H1 (cell line): ENCODE data around the gene TTC39A. TPM values are rescaled to one million over a fixed set of nuclear protein-coding genes. Genes with fewer than 3 reads are reported as not detected.

Experiments
- CTCF ChIA-PET: fragments of 300-600 bp; sonication (Branson Sonifier 250); formaldehyde crosslinking; loops from one replicate; lab custom pipeline; 2021; ENCODE audit not compliant: partially characterized antibody; lab: Charles Lee
- POLR2A ChIA-PET: fragments of 300-600 bp; sonication (Branson Sonifier 250); formaldehyde crosslinking; loops from one replicate; lab custom pipeline; 2021; ENCODE audit warnings: inconsistent platforms; ENCODE audit not compliant: partially characterized antibody; lab: Charles Lee
- DNase-seq, 2 experiments: peaks; one replicate each; pipeline versions ENCODE4 v3.0.0 to v3.0.0-alpha.2; 2010 to 2022; ENCODE audit warnings: low spot score in 2 of 2, low read depth in 1 of 2, mixed read lengths in 1 of 2
- FAIRE-seq: peaks from 2 replicates; lab custom pipeline; 2011; peaks lifted over from hg19 to GRCh38; lab: Jason Lieb, UNC
- H2AFZ ChIP-seq: 2 replicates; pipeline ENCODE4 v1.8.1; 2012; ENCODE audit warnings: low read length, inconsistent platforms
- H2AK5ac ChIP-seq: 2 replicates; pipeline ENCODE4 v1.6.1; 2013; ENCODE audit warnings: low read depth, low read length
- H2BK120ac ChIP-seq: replicated peaks from 2 replicates; pipeline ENCODE3; 2013; ENCODE audit warnings: low read depth, low read length, inconsistent platforms
- H2BK12ac ChIP-seq: 2 replicates; pipeline ENCODE4 v1.6.1; 2013; ENCODE audit warnings: low read depth, low read length
- H2BK15ac ChIP-seq: 2 replicates; pipeline ENCODE4 v1.6.1; 2013; ENCODE audit warnings: low read length
- H2BK20ac ChIP-seq: 2 replicates; pipeline ENCODE4 v1.6.1; 2013; ENCODE audit warnings: low read length
- H2BK5ac ChIP-seq: 2 replicates; pipeline ENCODE4 v1.6.1; 2013; ENCODE audit warnings: low read depth, low read length
- H3K14ac ChIP-seq: 2 replicates; pipeline ENCODE4 v1.6.1; 2013; ENCODE audit warnings: inconsistent platforms; ENCODE audit not compliant: insufficient read length
- H3K18ac ChIP-seq: 2 replicates; pipeline ENCODE4 v1.6.1; 2013; ENCODE audit warnings: low read length; ENCODE audit errors: extremely low read depth
- H3K23ac ChIP-seq: 2 replicates; pipeline ENCODE4 v1.6.1; 2013; ENCODE audit warnings: inconsistent platforms; ENCODE audit not compliant: insufficient read length
- H3K23me2 ChIP-seq: 2 replicates; pipeline ENCODE4 v1.6.1; 2013; ENCODE audit warnings: low read depth, low read length
- H3K27ac ChIP-seq: 2 replicates; pipeline ENCODE4 v1.6.1; 2011; ENCODE audit warnings: low read depth, low read length, inconsistent platforms
- H3K27me3 ChIP-seq, 4 experiments: replicated peaks in 1 of 4; 1 replicate in 1 of 4; 2 replicates in 3 of 4; pipeline versions ENCODE4 v1.6.1 to v1.8.1; 2011 to 2013; ENCODE audit warnings: low read length in 3 of 4, mild to moderate bottlenecking in 3 of 4, inconsistent platforms in 2 of 4, mixed read lengths in 2 of 4, moderate library complexity in 1 of 4; ENCODE audit not compliant: control insufficient read depth in 3 of 4, insufficient read depth in 3 of 4; ENCODE audit errors: extremely low read depth in 1 of 4
- H3K36me3 ChIP-seq, 4 experiments: 2 replicates each; pipeline versions ENCODE4 v1.6.1 to v1.8.1; 2011 to 2013; ENCODE audit warnings: mild to moderate bottlenecking in 4 of 4, low read length in 3 of 4, moderate library complexity in 2 of 4, control low read depth in 1 of 4, inconsistent platforms in 1 of 4; ENCODE audit not compliant: insufficient read depth in 4 of 4, control insufficient read depth in 2 of 4
- H3K4ac ChIP-seq: replicated peaks from 2 replicates; pipeline ENCODE3; 2013; ENCODE audit warnings: low read length, low read depth, mixed read lengths, inconsistent platforms; ENCODE audit not compliant: insufficient read length
- H3K4me1 ChIP-seq, 4 experiments: replicated peaks in 1 of 4; 1 replicate in 1 of 4; 2 replicates in 3 of 4; pipeline versions ENCODE4 v1.6.1 to v1.8.1; 2011 to 2013; ENCODE audit warnings: low read length in 3 of 4, inconsistent platforms in 2 of 4, mixed read lengths in 1 of 4; ENCODE audit not compliant: insufficient read depth in 4 of 4, control insufficient read depth in 3 of 4
- H3K4me2 ChIP-seq, 2 experiments: 2 replicates each; pipeline versions ENCODE4 v1.6.1 to v1.8.1; 2011 to 2013; ENCODE audit warnings: low read depth in 2 of 2, low read length in 2 of 2, control low read depth in 1 of 2, inconsistent platforms in 1 of 2, mild to moderate bottlenecking in 1 of 2; ENCODE audit not compliant: insufficient read depth in 1 of 2
- H3K4me3 ChIP-seq, 4 experiments: fragments of 200-600, 300-600 bp in 1 of 4; sonication (generic), shearing (Covaris generic), sonication (Bioruptor Twin) in 1 of 4; 2 replicates each; pipeline versions ENCODE4 v1.5.1 to v1.8.1; 2011 to 2016; ENCODE audit warnings: low read length in 4 of 4, low read depth in 3 of 4, control low read depth in 2 of 4, inconsistent platforms in 2 of 4, mild to moderate bottlenecking in 2 of 4, mixed read lengths in 1 of 4, moderate library complexity in 1 of 4; ENCODE audit not compliant: insufficient read depth in 2 of 4; ENCODE audit errors: extremely low read depth in 1 of 4
- H3K56ac ChIP-seq: replicated peaks from 2 replicates; pipeline ENCODE3; 2013; ENCODE audit warnings: low read depth, mild to moderate bottlenecking, mixed read lengths, low read length, inconsistent platforms; ENCODE audit not compliant: insufficient read length
- H3K79me1 ChIP-seq: 2 replicates; pipeline ENCODE4 v1.6.1; 2013; ENCODE audit warnings: low read depth, low read length, control low read depth
- H3K79me2 ChIP-seq, 2 experiments: 2 replicates each; pipeline versions ENCODE4 v1.6.1 to v1.8.1; 2012 to 2013; ENCODE audit warnings: low read length in 2 of 2, mild to moderate bottlenecking in 2 of 2, inconsistent platforms in 1 of 2; ENCODE audit not compliant: insufficient read depth in 2 of 2, control insufficient read depth in 1 of 2
- H3K9ac ChIP-seq, 4 experiments: replicated peaks in 1 of 4; 1 replicate in 1 of 4; 2 replicates in 3 of 4; pipeline versions ENCODE4 v1.6.1 to v1.8.1; 2011 to 2013; ENCODE audit warnings: low read depth in 3 of 4, low read length in 3 of 4, control low read depth in 2 of 4, mild to moderate bottlenecking in 2 of 4, moderate library complexity in 2 of 4, inconsistent platforms in 1 of 4; ENCODE audit errors: extremely low read depth in 1 of 4
- H3K9me3 ChIP-seq, 2 experiments: 2 replicates each; pipeline versions ENCODE4 v1.6.1 to v1.8.1; 2012 to 2013; ENCODE audit warnings: mild to moderate bottlenecking in 2 of 2, moderate library complexity in 2 of 2, control low read depth in 1 of 2, inconsistent platforms in 1 of 2, low read depth in 1 of 2, low read length in 1 of 2, mixed read lengths in 1 of 2; ENCODE audit not compliant: insufficient read depth in 2 of 2
- H4K20me1 ChIP-seq, 2 experiments: replicated peaks in 1 of 2; 2 replicates each; pipeline versions ENCODE3 to v1.8.1; 2011 to 2013; ENCODE audit warnings: inconsistent platforms in 2 of 2, low read length in 2 of 2, mild to moderate bottlenecking in 1 of 2; ENCODE audit not compliant: insufficient read depth in 2 of 2, control insufficient read depth in 1 of 2
- H4K5ac ChIP-seq: 2 replicates; pipeline ENCODE4 v1.6.1; 2013; ENCODE audit warnings: low read length, low read depth, mixed read lengths, inconsistent platforms; ENCODE audit not compliant: insufficient read length
- H4K8ac ChIP-seq: 2 replicates; pipeline ENCODE4 v1.8.0; 2013; ENCODE audit warnings: mild to moderate bottlenecking, moderate library complexity, low read length, inconsistent platforms; ENCODE audit not compliant: insufficient read depth; ENCODE audit errors: extremely low read depth
- H4K91ac ChIP-seq: replicated peaks from 2 replicates; pipeline ENCODE3; 2013; ENCODE audit warnings: low read length, mixed read lengths, inconsistent platforms; ENCODE audit not compliant: insufficient read length
- FOSL1 ChIP-seq: IDR thresholded peaks from 2 replicates; pipeline ENCODE4 v1.6.1; 2011; ENCODE audit warnings: mild to moderate bottlenecking, low read depth, low read length, moderate library complexity; ENCODE audit not compliant: insufficient read depth
- KDM1A ChIP-seq: fragments of 200-600, 300-600 bp; sonication (generic); IDR thresholded peaks from 2 replicates; pipeline ENCODE4 v1.7.1; 2016; ENCODE audit warnings: mild to moderate bottlenecking, low read length, borderline replicate concordance
- RAD21 ChIP-seq, 2 experiments: IDR thresholded peaks in 1 of 2; conservative IDR thresholded peaks in 1 of 2; 2 replicates each; pipeline ENCODE4 v1.6.1; 2011; ENCODE audit warnings: low read depth in 2 of 2, low read length in 2 of 2, improper control_type of control experiment in 1 of 2, inconsistent platforms in 1 of 2, mild to moderate bottlenecking in 1 of 2, moderate library complexity in 1 of 2
- SIN3A ChIP-seq, 2 experiments: IDR thresholded peaks in 1 of 2; conservative IDR thresholded peaks in 1 of 2; 2 replicates each; pipeline ENCODE4 v1.6.1; 2011 to 2012; ENCODE audit warnings: low read length in 2 of 2, improper control_type of control experiment in 1 of 2, low read depth in 1 of 2, mild to moderate bottlenecking in 1 of 2
- SIRT6 ChIP-seq: IDR thresholded peaks from one replicate; pipeline ENCODE4 v1.7.1; 2012; ENCODE audit warnings: low read length, inconsistent platforms
- YY1 ChIP-seq: IDR thresholded peaks from 2 replicates; pipeline ENCODE4 v1.6.1; 2011; ENCODE audit warnings: low read depth, mild to moderate bottlenecking, low read length
- WGBS, 2 experiments: shearing (Covaris generic) in 1 of 2; methylation state at CpG; one replicate each; pipeline versions ENCODE4 v1.1.6 to v1.1.7; 2013 to 2015; ENCODE audit warnings: low lambda C conversion rate in 2 of 2, mixed read lengths in 2 of 2, inconsistent platforms in 1 of 2, low coverage in 1 of 2, missing lambda C conversion rate in 1 of 2; ENCODE audit not compliant: insufficient replicate concordance in 2 of 2, insufficient coverage in 1 of 2, insufficient read length in 1 of 2; ENCODE audit errors: extremely low coverage in 1 of 2, missing lambda C conversion rate in 1 of 2; 5-methylcytosine and 5-hydroxymethylcytosine counted together
- polyA plus RNA-seq, 7 experiments: library from polyadenylated mRNA; depleted of rRNA in 3 of 7; stranded (reverse) in 5 of 7; unstranded in 2 of 7; fragments of >200 nt in 5 of 7; fragments of 200-250 nt in 2 of 7; gene quantifications; 1 replicate in 5 of 7; 2 replicates in 1 of 7; 4 replicates in 1 of 7; pipeline versions ENCODE4 v1.2.1 to v1.2.3, GENCODE V29; 2011 to 2013; ENCODE audit warnings: missing spikeins in 2 of 7, mixed read lengths in 2 of 7
- total RNA-seq: library from RNA; stranded (reverse); fragmentation: NEBNext Ultra II Directional; extraction: Animal tissue kit (Norgen Biotek cat#: 25700); gene quantifications from 2 replicates; pipeline ENCODE4 v1.2.1, GENCODE V29; 2021
- TF ChIP-seq, protein P1 (sequence below): IDR thresholded peaks from 2 replicates; pipeline ENCODE4 v1.6.1; 2012; ENCODE audit warnings: inconsistent platforms
- TF ChIP-seq, protein P2 (sequence below), 3 experiments: IDR thresholded peaks; 1 replicate in 2 of 3; 2 replicates in 1 of 3; pipeline versions ENCODE4 v1.5.1 to v1.6.1; 2011; ENCODE audit warnings: low read length in 3 of 3, mild to moderate bottlenecking in 3 of 3, inconsistent platforms in 2 of 3, low read depth in 1 of 3, moderate library complexity in 1 of 3; ENCODE audit not compliant: insufficient read depth in 1 of 3; ENCODE audit errors: control extremely low read depth in 1 of 3

Gene TTC39A
- total and polyA plus RNA-seq, 2 of the 8 experiments (the other 6 are each of a cell fraction or from before 2014, with no cell fraction given) = 5.5 to 5.8 TPM

DNA sequence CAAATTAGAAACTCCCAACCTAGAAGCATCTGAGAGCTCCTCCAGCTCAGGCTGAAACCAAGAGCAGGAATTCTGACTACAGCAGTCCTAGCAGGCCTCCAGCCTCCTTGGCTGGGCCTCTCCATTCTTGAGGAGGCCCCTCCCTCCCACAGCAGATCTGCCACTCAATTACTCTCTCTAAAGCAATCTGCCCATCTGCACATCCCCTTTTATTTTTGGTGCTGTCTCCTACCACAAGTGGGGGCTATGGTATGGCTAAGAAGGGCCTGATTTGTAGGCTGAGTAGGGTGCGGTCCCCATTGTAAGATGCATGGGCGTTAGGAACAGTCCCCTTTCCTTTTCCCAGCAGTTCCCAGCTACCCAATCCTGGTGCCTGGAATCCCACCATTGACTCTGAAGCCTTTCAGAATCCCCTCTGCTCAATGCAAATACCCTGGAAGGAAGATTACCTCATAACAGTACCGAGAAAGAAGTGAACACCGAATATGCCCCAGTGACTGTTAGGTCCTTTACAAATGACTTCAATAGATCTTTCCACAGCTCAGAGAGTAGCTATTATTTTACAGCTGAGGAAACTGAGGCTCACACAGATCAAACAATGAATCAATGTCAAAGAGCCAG is 11.6 kb upstream of the TTC39A start:
- H3K79me2 ChIP-seq = no peaks in the 10 kb centered on the region
- no peak for TF ChIP-seq SIRT6
- no peak for TF ChIP-seq KDM1A
- TF ChIP-seq FOSL1 = no peak
- TF ChIP-seq SIN3A (conservative IDR thresholded peaks at IDR 0.05 in 1 of 2, IDR thresholded peaks at IDR 0.05 in 1 of 2; ENCODE audit: low read depth in 1 of 2, low read length in 2 of 2) = no peak
- TF ChIP-seq, protein P1, sequence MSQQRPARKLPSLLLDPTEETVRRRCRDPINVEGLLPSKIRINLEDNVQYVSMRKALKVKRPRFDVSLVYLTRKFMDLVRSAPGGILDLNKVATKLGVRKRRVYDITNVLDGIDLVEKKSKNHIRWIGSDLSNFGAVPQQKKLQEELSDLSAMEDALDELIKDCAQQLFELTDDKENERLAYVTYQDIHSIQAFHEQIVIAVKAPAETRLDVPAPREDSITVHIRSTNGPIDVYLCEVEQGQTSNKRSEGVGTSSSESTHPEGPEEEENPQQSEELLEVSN = no peak
- no peak for TF ChIP-seq YY1
- TF ChIP-seq, protein P2, sequence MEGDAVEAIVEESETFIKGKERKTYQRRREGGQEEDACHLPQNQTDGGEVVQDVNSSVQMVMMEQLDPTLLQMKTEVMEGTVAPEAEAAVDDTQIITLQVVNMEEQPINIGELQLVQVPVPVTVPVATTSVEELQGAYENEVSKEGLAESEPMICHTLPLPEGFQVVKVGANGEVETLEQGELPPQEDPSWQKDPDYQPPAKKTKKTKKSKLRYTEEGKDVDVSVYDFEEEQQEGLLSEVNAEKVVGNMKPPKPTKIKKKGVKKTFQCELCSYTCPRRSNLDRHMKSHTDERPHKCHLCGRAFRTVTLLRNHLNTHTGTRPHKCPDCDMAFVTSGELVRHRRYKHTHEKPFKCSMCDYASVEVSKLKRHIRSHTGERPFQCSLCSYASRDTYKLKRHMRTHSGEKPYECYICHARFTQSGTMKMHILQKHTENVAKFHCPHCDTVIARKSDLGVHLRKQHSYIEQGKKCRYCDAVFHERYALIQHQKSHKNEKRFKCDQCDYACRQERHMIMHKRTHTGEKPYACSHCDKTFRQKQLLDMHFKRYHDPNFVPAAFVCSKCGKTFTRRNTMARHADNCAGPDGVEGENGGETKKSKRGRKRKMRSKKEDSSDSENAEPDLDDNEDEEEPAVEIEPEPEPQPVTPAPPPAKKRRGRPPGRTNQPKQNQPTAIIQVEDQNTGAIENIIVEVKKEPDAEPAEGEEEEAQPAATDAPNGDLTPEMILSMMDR (IDR thresholded peaks at IDR 0.05; ENCODE audit: control extremely low read depth in 1 of 3, insufficient read depth in 1 of 3, low read depth in 1 of 3, low read length in 3 of 3) = peak in 1 of 3 experiments; percentile 12; a peak in 1 of 4 replicates
- TF ChIP-seq RAD21 (IDR thresholded peaks at IDR 0.05 in 1 of 2, conservative IDR thresholded peaks at IDR 0.05 in 1 of 2; ENCODE audit: low read depth in 2 of 2, low read length in 2 of 2) = peak; percentile 29 to 49
- TF ChIP-seq, all 59 proteins: peak for 2
- no peak overlapping the region for H2BK120ac ChIP-seq
- H2BK5ac ChIP-seq = no peak overlapping the region
- H3K18ac ChIP-seq = no peak overlapping the region
- H4K91ac ChIP-seq = no peak overlapping the region
- DNase-seq (no peak), FAIRE-seq (no peak)
- no peak overlapping the region for H3K56ac ChIP-seq
- H3K36me3 ChIP-seq = no peaks in the 10 kb centered on the region
- peaks cover 5% of the 10 kb centered on the region; the same call in 1 of the 2 replicates for H3K23me2 ChIP-seq
- H2AFZ ChIP-seq = no peak overlapping the region
- CTCF ChIA-PET = interaction anchor here (1.0 to 4.6 kb wide), 3 partner anchors 11 to 29 kb away, joined by 3 to 16 read pairs (median 8); partner anchors contain the start of gene TTC39A
- POLR2A ChIA-PET = interaction anchor here (1.0 to 1.4 kb wide), 2 partner anchors 9 to 11 kb away, joined by 3 to 4 read pairs; no protein-coding TSS in a partner anchor
- no peak overlapping the region for H3K9ac ChIP-seq
- peaks cover 2 to 11% (median 7%) of the 10 kb centered on the region in 4 experiments; a peak in 6 of 7 replicates for H3K4me1 ChIP-seq
- no peak overlapping the region for H3K4me3 ChIP-seq
- H3K79me1 ChIP-seq = no peaks in the 10 kb centered on the region
- no peak overlapping the region for H4K5ac ChIP-seq
- H3K4ac ChIP-seq = no peak overlapping the region
- H3K9me3 ChIP-seq = no peaks in the 10 kb centered on the region
- 84% methylated on average over 4 of the region's 4 CpGs; no CpG with 5 or more reads in 1 of the 2 experiments for WGBS, 2 experiments
- H4K20me1 ChIP-seq = no peaks in the 10 kb centered on the region
- no peak overlapping the region for H3K14ac ChIP-seq
- H3K4me2 ChIP-seq = no peak overlapping the region
- no peak overlapping the region for H4K8ac ChIP-seq
- no peak overlapping the region for H3K27ac ChIP-seq
- peaks cover 3 to 19% (median 14%) of the 10 kb centered on the region in 4 experiments; a peak in 6 of 7 replicates for H3K27me3 ChIP-seq
- no peak overlapping the region for H3K23ac ChIP-seq
- no peak overlapping the region for H2BK15ac ChIP-seq
- no peak overlapping the region for H2AK5ac ChIP-seq
- H2BK20ac ChIP-seq = no peak overlapping the region
- no peak overlapping the region for H2BK12ac ChIP-seq
